ENCODE data around the gene ZBTB46. TPM values are rescaled to one million over a fixed set of nuclear protein-coding genes. Genes with fewer than 3 reads are reported as not detected.

Gene ZBTB46
- total RNA-seq, 2 donors from 2014 or later = 7.9 to 12.2 TPM

DNA sequence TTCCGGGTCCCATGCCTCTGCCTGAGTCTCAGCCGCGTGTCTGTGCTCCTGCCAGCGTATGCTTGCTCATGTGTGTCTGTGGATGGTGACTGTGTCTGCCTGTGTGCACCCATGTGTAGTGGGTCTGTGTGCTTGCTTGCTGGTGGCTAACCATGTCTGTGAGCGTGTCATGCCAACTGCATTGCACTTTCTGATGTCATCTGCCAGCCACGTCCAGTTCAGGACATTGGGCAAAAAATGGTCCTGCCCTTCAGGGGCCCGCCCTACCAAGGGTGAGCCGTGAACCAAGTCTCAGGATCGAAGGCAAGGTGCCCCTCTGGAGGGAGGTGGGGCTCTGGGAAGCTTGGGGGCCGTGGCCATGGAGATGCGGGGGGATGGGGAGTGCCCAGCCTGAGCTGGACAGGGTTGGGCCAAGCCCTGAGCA is 9.4 kb upstream of the ZBTB46 start:
- intact Hi-C loops (cut with DNase I) = no loop called here
- WGBS = 76% methylated on average over 11 of the region's 11 CpGs
- Histone ChIP-seq H3K9me3 (no peaks in the 10 kb centered on the region), H3K4me3 (no peak overlapping the region), H3K36me3 (no peaks in the 10 kb centered on the region), H3K27me3 (replicated peaks; ENCODE audit: insufficient read depth) (no peaks in the 10 kb centered on the region), H3K4me1 (replicated peaks) (no peaks in the 10 kb centered on the region), H3K27ac (no peak overlapping the region)
- TF ChIP-seq POLR2A (IDR thresholded peaks at IDR 0.05) (no peak), POLR2AphosphoS5 (IDR thresholded peaks at IDR 0.05) (no peak)
- TF ChIP-seq, protein P1, sequence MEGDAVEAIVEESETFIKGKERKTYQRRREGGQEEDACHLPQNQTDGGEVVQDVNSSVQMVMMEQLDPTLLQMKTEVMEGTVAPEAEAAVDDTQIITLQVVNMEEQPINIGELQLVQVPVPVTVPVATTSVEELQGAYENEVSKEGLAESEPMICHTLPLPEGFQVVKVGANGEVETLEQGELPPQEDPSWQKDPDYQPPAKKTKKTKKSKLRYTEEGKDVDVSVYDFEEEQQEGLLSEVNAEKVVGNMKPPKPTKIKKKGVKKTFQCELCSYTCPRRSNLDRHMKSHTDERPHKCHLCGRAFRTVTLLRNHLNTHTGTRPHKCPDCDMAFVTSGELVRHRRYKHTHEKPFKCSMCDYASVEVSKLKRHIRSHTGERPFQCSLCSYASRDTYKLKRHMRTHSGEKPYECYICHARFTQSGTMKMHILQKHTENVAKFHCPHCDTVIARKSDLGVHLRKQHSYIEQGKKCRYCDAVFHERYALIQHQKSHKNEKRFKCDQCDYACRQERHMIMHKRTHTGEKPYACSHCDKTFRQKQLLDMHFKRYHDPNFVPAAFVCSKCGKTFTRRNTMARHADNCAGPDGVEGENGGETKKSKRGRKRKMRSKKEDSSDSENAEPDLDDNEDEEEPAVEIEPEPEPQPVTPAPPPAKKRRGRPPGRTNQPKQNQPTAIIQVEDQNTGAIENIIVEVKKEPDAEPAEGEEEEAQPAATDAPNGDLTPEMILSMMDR (IDR thresholded peaks at IDR 0.05) = no peak
- no peak for DNase-seq (ENCODE audit: low spot score)

DNA sequence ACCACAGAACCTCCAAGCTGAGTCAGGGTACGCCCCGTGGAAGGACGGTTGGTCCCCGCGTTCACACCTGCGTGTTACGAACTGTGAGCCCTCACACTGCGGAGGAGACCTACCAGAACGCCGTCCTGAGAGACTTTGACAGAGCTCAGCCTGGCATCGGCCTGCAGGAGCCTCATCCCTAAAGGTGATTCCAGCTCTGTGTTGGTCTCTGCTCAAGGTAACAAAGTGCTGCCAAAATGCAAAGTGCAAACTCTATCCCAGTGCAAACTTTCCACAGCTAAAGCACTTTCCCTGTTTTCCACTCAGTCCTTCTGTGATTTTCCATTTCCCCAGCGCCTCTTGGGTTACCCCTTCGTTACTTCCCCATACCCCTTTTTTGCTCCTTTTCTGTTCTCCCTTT is 8.6 kb upstream of the ZBTB46 start:
- H3K9me3 ChIP-seq = no peaks in the 10 kb centered on the region
- no peak for DNase-seq (ENCODE audit: low spot score)
- no peak overlapping the region for H3K27ac ChIP-seq
- intact Hi-C loops (cut with DNase I) = no loop called here
- H3K4me3 ChIP-seq = no peak overlapping the region
- H3K27me3 ChIP-seq (replicated peaks; ENCODE audit: insufficient read depth) = no peaks in the 10 kb centered on the region
- WGBS = 81% methylated on average over 11 of the region's 13 CpGs
- no peaks in the 10 kb centered on the region for H3K4me1 ChIP-seq (replicated peaks)
- no peaks in the 10 kb centered on the region for H3K36me3 ChIP-seq
- TF ChIP-seq POLR2AphosphoS5 (IDR thresholded peaks at IDR 0.05) = no peak
- TF ChIP-seq, protein P1 (IDR thresholded peaks at IDR 0.05) = no peak
- no peak for TF ChIP-seq POLR2A (IDR thresholded peaks at IDR 0.05)

DNA sequence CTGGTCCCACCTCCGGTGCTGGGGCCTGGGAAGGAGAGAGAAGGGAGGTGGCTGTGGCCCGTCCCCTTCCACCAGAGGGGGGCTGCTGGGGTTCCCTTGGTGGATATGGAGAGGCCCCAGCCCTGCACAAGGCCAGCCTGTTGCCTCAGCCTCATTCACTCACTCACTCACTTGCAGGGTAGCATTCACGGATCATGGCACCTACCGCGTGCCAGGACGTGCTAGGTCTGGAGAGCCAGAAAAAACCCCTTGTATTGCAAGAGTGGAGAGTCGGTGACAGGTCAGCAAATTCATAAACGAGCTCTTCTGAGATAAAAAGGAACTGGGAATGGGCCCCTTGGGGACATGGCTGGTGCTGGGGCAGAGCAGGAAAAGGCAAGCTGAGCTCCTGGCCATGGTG is 6.4 kb upstream of the ZBTB46 start:
- no peak overlapping the region for H3K27ac ChIP-seq
- TF ChIP-seq, protein P1 (IDR thresholded peaks at IDR 0.05) = no peak
- TF ChIP-seq POLR2A (IDR thresholded peaks at IDR 0.05) (no peak), POLR2AphosphoS5 (IDR thresholded peaks at IDR 0.05) (no peak)
- H3K4me1 ChIP-seq (replicated peaks) = no peaks in the 10 kb centered on the region
- H3K36me3 ChIP-seq = no peaks in the 10 kb centered on the region
- no peak for DNase-seq (ENCODE audit: low spot score)
- intact Hi-C loops (cut with DNase I) = no loop called here
- H3K9me3 ChIP-seq = no peaks in the 10 kb centered on the region
- 33% methylated on average over 8 of the region's 8 CpGs for WGBS
- H3K27me3 ChIP-seq (replicated peaks; ENCODE audit: insufficient read depth) = no peaks in the 10 kb centered on the region
- H3K4me3 ChIP-seq = no peak overlapping the region

DNA sequence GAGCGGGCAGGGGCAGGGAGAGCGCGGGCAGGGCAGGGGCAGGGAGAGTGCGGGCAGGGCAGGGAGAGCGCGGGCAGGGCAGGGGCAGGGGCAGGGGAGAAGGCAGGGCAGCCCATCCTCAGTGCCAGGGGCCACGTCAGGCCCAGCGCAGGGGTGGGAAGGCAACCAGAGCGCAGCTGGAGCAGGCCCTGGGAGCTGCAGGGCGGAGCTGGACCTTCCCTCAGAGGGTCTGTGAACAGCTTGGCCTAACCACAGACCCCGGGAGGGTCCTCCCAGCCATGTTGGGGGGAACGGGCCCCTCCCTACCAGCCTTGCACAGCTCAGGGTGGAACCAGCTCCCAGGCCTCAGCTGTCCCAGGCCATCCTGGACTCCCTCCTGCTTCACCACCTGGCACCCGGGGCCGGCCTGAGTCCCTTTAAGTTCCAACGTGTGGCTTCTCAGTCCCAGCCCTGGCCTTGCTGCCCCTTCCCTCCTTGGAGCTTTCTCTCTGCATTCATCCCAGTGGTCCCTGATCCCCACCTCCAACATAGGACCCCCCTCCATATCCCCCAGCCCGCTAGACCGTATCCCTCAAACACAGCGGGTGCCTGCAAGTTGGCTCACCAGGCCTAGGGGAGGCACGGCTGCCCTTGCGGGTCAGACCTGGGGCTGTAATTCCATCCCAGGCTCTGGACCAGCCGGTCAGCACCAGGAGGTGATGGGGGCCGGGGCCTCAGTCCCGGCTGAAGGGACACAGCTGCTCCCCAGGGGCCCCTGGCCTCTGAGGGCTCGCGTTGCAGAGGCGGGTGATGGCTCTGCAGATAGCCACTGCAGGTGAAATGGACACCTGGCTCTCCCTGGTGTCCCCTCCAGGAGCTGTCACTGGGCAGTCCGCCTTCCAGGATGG is 5.6 kb upstream of the ZBTB46 start:
- intact Hi-C loops (cut with DNase I) = no loop called here
- 84% methylated on average over 26 of the region's 27 CpGs for WGBS
- Histone ChIP-seq H3K27ac (no peak overlapping the region), H3K4me1 (replicated peaks) (no peaks in the 10 kb centered on the region), H3K36me3 (no peaks in the 10 kb centered on the region), H3K9me3 (no peaks in the 10 kb centered on the region), H3K4me3 (no peak overlapping the region), H3K27me3 (replicated peaks; ENCODE audit: insufficient read depth) (no peaks in the 10 kb centered on the region)
- TF ChIP-seq POLR2AphosphoS5 (IDR thresholded peaks at IDR 0.05) = no peak
- TF ChIP-seq, protein P1 (IDR thresholded peaks at IDR 0.05) = no peak
- TF ChIP-seq POLR2A (IDR thresholded peaks at IDR 0.05) = no peak
- no peak for DNase-seq (ENCODE audit: low spot score)

Measured in prostate gland (tissue), 2 donors.